ENCODE measurements around the gene SRSF12.

- TF ChIP-seq POLR2A (IDR thresholded peaks at IDR 0.05) (peak; percentile 98 to 100 (median 100)), CTCF (IDR thresholded peaks at IDR 0.05) (peak in 1 of 6 experiments; percentile 19), EP300 (IDR thresholded peaks at IDR 0.05) (peak in 1 of 4 donors; percentile 84)
Observed at GRCh38 chr6:89080281-89081128, 37.4 kb downstream of the SRSF12 start, which contains the start of gene PNRC1.

Measured in upper lobe of left lung (tissue), 4 donors.